SKM-1 treated with dmso at 0.1 percent for 144 hours (cell line): ENCODE results near the gene CNOT10.
A peak's percentile ranks its signal among the peaks of the same experiment; 100 is the strongest.
"Not testable (repeated sequence)": the region's sequence is repeated elsewhere in the genome, so short reads cannot be mapped to it uniquely, and the experiment has no call there.

Experiments used
- DNase-seq: peaks from one replicate; lab custom pipeline; 2025; ENCODE audit not compliant: unreplicated experiment; lab: John Stamatoyannopoulos, UW

CNOT10 gene

GRCh38 chr3:32685543-32686185 is 676 bp downstream of the CNOT10 start:
- DNase-seq = peak; percentile 18

- DNase-seq = no peak
Measured at GRCh38 chr3:32686713-32687112, 1.7 kb downstream of the CNOT10 start.

GRCh38 chr3:32691847-32692246 is 6.9 kb downstream of the CNOT10 start:
- DNase-seq = no peak

GRCh38 chr3:32696523-32696922 is 11.5 kb downstream of the CNOT10 start:
- DNase-seq = no peak

- no peak for DNase-seq
Measured at GRCh38 chr3:32698506-32698905, 13.5 kb downstream of the CNOT10 start.

GRCh38 chr3:32699429-32699828 is 14.4 kb downstream of the CNOT10 start:
- DNase-seq = no peak

- DNase-seq = no peak
Measured at GRCh38 chr3:32700244-32700643, 15.3 kb downstream of the CNOT10 start.

GRCh38 chr3:32703491-32703972 is 18.5 kb downstream of the CNOT10 start:
- DNase-seq = no peak

GRCh38 chr3:32705232-32705631 is 20.2 kb downstream of the CNOT10 start:
- no peak for DNase-seq

- no peak for DNase-seq
Measured at GRCh38 chr3:32706348-32707025, 21.5 kb downstream of the CNOT10 start.

GRCh38 chr3:32707026-32707370 is 22.0 kb downstream of the CNOT10 start:
- no peak for DNase-seq

- no peak for DNase-seq
Measured at GRCh38 chr3:32708672-32709283, 23.8 kb downstream of the CNOT10 start.

GRCh38 chr3:32709346-32709745 is 24.4 kb downstream of the CNOT10 start:
- no peak for DNase-seq

GRCh38 chr3:32712506-32713055 is 27.6 kb downstream of the CNOT10 start:
- DNase-seq = no peak

- DNase-seq = no peak
Measured at GRCh38 chr3:32713181-32713580, 28.2 kb downstream of the CNOT10 start.

GRCh38 chr3:32719335-32719734 is 34.3 kb downstream of the CNOT10 start:
- DNase-seq = no peak

GRCh38 chr3:32719931-32720330 is 34.9 kb downstream of the CNOT10 start:
- DNase-seq = no peak

GRCh38 chr3:32725721-32726120 is 40.7 kb downstream of the CNOT10 start:
- no peak for DNase-seq

GRCh38 chr3:32733631-32734229 is 48.7 kb downstream of the CNOT10 start:
- peak; percentile 30 for DNase-seq

- DNase-seq = no peak
Measured at GRCh38 chr3:32734756-32735155, 49.8 kb downstream of the CNOT10 start.

- not testable (repeated sequence) for DNase-seq
Measured at GRCh38 chr3:32743470-32743869, 58.5 kb downstream of the CNOT10 start.

- DNase-seq = peak; percentile 29
Measured at GRCh38 chr3:32743934-32744333, 58.9 kb downstream of the CNOT10 start.
